NCI-H1694 (cell line): Measurements from ENCODE around the gene ANKMY1.

ENCODE experiments used
- DNase-seq: peaks from one replicate; lab custom pipeline; 2025; lab: John Stamatoyannopoulos, UW

Gene ANKMY1

GRCh38 chr2:240434728-240435456, 122.9 kb downstream of the ANKMY1 start:
- DNase-seq = peak; percentile 89

DNA sequence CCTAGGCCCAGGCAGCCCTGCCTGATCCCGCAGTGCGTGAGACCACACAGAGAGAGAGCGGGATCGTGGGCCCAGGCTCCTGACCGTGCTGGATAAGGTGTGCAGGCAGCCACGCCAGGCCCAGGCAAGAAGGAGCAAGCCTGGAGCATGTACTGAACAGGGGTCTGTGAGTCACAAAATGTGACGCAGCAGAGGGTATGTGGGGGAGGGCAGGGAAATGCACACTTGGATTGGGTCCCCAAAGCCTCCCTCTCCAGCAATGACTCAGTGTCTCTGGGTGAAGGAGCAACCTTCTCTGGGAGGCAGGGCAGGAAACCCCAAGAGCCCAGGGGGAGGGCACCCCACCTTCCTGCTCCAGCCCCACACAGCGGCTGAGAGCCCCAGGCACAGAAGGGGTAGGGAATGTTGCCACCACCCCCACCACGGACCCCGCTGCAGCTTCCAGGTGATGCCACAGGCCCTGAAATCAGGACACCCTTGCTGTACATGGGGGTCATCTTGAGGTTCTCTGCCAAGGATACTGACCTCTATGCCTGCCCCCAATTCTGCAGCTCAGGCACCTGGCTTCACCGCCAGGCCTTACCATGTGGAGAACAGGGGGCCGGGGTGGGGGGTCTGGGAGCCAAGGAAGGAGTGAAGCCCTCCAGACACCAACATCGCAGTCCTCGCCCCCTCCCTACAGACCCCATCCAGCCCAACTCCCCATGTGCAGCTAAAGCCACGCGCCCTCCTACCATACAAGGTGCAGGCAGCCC, 123.6 kb downstream of the ANKMY1 start:
- DNase-seq = no peak

- DNase-seq = no peak
Observed at GRCh38 chr2:240432820-240433801, 124.7 kb downstream of the ANKMY1 start.

DNA sequence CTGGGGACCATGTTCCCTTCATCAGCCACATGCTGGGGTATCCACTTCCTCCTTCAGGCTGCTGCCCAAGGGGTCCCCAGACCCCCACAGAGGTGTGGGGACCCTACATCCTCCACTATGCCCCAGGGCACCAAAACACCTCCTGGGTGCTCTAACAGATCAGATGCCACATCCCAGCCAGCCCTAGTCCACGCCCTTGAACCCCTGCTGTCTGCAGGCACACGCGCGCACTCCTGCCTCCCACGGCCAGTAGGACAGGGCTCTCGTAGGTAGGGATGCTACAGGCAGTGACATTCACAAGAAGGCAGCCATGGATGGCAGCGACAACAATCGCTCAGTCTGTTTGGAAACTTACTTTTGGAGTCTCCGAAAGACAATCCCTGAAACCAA, 125.4 kb downstream of the ANKMY1 start:
- DNase-seq = no peak

DNA sequence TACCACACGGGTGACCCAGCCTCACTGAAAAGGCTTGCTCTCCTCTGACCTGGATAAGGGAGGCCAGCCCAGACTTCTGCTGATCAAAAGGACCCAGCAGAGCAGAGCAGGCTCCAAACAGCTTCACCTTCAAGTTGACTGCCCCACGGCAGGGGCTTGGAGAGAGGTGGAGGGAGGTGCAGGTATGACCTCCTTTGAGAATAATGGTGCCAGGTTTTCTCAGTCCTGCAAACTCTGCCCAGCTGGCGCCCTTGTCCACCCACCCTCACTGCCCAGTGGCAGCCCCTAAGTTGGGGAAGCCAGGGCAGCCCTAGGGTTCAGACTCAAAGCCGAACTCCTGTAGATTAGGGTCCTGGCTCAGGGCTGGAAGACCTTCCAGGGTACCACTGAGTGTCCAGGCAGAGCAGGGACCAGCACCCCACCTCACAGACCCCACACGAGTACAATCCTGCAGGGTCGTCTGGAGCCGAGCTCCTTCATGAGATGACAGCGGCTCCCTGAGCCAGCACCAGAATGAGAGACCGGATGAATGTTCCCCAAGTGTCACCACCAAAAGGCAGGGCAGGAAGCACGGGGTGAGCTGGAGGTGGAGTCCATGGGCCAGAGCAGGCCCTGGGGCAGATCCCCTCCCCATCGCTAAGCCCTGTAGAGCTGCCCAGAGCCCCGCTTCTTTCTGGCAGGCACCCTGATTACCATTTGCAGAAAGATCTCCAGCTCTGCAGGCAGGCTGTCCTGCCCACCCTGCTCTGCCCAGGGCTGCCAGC, 125.9 kb downstream of the ANKMY1 start:
- no peak for DNase-seq

DNA sequence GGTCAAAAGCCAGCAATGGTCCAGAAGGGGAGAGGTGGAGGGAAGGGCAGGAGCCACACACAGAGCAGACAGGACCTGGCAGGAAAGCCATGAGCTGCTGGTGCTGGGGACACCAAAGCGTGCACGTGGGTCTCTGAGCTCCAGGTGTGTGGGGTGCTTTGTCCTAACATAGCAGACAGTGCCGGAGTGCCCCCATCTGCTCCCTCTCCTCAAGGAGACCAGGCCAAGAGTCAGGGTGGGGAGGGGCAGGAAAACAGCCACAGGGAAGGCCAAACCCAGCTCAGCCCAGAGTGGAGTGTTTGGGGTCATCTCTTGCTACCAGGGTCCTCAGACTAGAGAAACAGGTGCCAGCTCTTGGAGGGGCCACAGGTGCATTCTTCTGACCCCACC, 126.5 kb downstream of the ANKMY1 start:
- no peak for DNase-seq

DNA sequence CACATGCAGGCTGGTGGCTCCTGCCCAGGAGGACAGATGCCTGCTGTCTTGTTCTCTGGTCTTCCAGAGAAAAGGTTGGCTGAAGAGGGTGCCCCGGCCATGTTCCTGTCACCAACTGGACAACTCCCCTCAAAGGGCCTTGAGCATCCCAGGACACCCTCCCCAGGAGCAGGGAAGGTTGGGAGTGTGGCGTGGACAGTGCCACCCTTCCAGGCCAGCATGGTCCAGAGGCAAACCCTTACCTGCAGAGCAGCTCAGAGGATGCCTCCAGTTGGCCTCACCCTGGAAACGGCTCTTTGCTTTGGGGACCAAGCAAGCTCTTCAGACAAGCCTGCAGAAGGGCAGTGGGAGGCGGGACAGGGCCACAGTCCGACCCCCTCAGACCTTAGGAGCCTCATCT, 127.2 kb downstream of the ANKMY1 start:
- DNase-seq = no peak

DNA sequence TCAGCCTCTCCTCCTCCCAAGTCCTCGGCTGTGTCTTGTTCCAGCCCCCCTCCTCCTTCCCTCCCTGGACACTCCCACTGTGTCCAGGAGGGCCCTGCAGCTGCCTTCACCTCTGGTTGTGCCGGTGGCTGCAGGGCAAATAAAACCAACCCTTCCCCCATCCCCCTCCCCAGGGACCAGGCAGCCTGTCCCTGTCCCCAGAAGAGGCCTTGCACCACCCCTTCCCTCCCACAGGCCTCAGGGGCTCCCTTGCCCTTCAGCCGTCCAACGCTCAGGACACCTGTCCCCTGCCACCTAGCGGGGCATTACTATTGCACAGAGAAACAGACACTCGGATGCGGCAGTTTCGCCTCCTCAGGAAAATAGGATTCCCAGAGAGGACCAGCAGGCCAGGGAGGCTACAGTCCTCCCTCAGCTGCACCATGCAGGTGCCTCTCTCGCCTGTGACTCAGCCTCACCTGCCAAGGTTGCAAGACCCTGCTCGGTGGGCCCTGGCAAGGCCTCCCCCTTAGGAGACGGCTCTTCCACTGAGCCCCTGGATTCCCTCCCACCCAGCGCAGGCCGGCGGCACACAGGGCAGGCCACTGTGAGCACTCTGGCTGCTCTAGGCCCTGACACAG, 127.8 kb downstream of the ANKMY1 start:
- DNase-seq = no peak
